ENCODE results near the gene EEF1A2.
"Not testable (repeated sequence)": the region's sequence is repeated elsewhere in the genome, so short reads cannot be mapped to it uniquely, and the experiment has no call there.

Gene EEF1A2

GRCh38 chr20:63484236-63484635 is 14.6 kb downstream of the EEF1A2 start:
- no peak for TF ChIP-seq CTCF (conservative IDR thresholded peaks at IDR 0.05; ENCODE audit: low read depth, low read length)
- no peak for DNase-seq (ENCODE audit: low read depth)
- H3K4me3 ChIP-seq (ENCODE audit: low read depth, low read length), result no peak overlapping the region

- peak; percentile 18 for TF ChIP-seq CTCF (conservative IDR thresholded peaks at IDR 0.05; ENCODE audit: low read depth, low read length)
- no peak overlapping the region for H3K4me3 ChIP-seq (ENCODE audit: low read depth, low read length)
- no peak for DNase-seq (ENCODE audit: low read depth)
Measured at GRCh38 chr20:63483834-63484233, 15.0 kb downstream of the EEF1A2 start.

GRCh38 chr20:63482021-63482587 is 16.8 kb downstream of the EEF1A2 start:
- TF ChIP-seq CTCF (conservative IDR thresholded peaks at IDR 0.05; ENCODE audit: low read depth, low read length), result no peak
- no peak overlapping the region for H3K4me3 ChIP-seq (ENCODE audit: low read depth, low read length)
- no peak for DNase-seq (ENCODE audit: low read depth)

DNA sequence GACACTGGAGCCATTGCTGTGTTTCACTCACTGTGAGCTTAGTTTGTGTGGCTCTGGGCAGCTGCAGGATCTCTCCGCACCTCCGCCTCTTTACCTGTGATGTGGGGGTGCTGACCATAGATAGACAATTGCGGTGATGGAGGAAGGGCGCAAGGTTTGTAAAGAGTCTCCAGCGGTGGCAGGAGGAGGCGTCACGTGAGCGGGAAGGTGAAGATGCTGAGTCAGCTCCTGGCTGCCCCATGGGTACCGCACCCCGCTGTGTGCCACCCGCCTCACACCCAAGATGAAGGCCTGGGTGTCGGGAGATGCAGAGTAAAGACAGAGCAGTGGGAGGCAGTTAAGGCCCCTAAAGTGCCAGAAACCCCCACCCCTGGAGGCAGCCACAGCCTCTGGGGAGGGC is 17.4 kb downstream of the EEF1A2 start:
- DNase-seq (ENCODE audit: low read depth), result no peak
- H3K4me3 ChIP-seq (ENCODE audit: low read depth, low read length), result no peak overlapping the region
- TF ChIP-seq CTCF (conservative IDR thresholded peaks at IDR 0.05; ENCODE audit: low read depth, low read length), result no peak

DNA sequence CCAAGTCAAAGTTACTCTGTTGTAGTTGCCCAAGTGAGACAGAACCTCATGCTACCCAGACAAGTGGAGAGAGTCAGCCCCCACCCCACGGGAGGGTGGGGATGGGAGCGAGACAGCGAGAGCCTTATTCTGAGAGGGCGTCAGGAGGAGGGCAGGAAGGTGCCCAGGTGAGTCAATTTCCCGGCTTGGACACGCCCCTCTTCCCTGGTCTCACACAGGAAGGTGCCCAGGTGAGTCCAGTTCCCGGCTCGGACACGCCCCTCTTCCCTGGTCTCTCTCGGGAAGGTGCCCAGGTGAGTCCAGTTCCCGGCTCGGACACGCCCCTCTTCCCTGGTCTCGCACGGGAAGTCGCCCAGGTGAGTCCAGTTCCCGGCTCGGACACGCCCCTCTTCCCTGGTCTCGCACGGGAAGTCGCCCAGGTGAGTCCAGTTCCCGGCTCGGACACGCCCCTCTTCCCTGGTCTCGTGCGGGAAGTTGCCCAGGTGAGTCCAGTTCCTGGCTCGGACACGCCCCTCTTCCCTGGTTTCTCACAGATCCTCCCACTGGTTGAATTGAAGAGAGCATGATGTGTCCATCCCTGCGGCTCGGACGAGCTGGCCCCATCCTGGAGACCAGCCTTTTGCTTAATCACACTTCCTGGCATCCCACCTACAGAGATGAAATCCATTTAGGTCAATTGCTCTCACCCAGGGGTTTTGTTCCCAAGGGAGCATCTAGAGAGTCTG is 19.0 kb downstream of the EEF1A2 start:
- not testable (repeated sequence) for DNase-seq (ENCODE audit: low read depth); H3K4me3 ChIP-seq (ENCODE audit: low read depth, low read length)

- H3K4me3 ChIP-seq (ENCODE audit: low read depth, low read length), result no peak overlapping the region
- no peak for DNase-seq (ENCODE audit: low read depth)
- TF ChIP-seq CTCF (conservative IDR thresholded peaks at IDR 0.05; ENCODE audit: low read depth, low read length), result no peak
Measured at GRCh38 chr20:63478346-63479302, 20.3 kb downstream of the EEF1A2 start.

GRCh38 chr20:63477944-63478343 is 20.9 kb downstream of the EEF1A2 start:
- no peak for TF ChIP-seq CTCF (conservative IDR thresholded peaks at IDR 0.05; ENCODE audit: low read depth, low read length)
- H3K4me3 ChIP-seq (ENCODE audit: low read depth, low read length), result no peak overlapping the region
- DNase-seq (ENCODE audit: low read depth), result no peak

Measured in choroid plexus epithelial cell (primary cell).